ENCODE data around the gene VARS2. TPM values are rescaled to one million over a fixed set of nuclear protein-coding genes. Genes with fewer than 3 reads are reported as not detected.

The VARS2 gene
- total RNA-seq, 1 experiment from 2014 or later = 60.3 TPM

- no TSS peak for BruUV-seq (replicated peaks)
- H3K79me2 ChIP-seq (ENCODE audit: low read depth) = peaks cover 34% of the 10 kb centered on the region
- no peak overlapping the region for H3K27ac ChIP-seq
- no peaks in the 10 kb centered on the region for H3K9me2 ChIP-seq (ENCODE audit: insufficient read depth)
- intact Hi-C loops (cut with micrococcal nuclease; ENCODE audit: unreplicated experiment) = no loop called here
- POLR2A ChIA-PET (ENCODE audit: unreplicated experiment) = no interaction called here
- H3K4me3 ChIP-seq = no peak overlapping the region
- peaks cover 12% of the 10 kb centered on the region for H3K4me1 ChIP-seq (replicated peaks; ENCODE audit: insufficient read depth)
- TF ChIP-seq EZH2 (IDR thresholded peaks at IDR 0.05; ENCODE audit: low read depth) (no peak), CTCF (conservative IDR thresholded peaks at IDR 0.05) (no peak)
- H3K4me2 ChIP-seq = no peak overlapping the region
- no peaks in the 10 kb centered on the region for H3K27me3 ChIP-seq (ENCODE audit: insufficient read depth, low read depth)
- CTCF ChIA-PET = no interaction called here
- H3K9me3 ChIP-seq (ENCODE audit: insufficient read depth, low read depth) = no peaks in the 10 kb centered on the region
- H4K20me1 ChIP-seq (ENCODE audit: insufficient read depth) = peaks cover 38% of the 10 kb centered on the region
- no peak for DNase-seq
- H2AFZ ChIP-seq = no peak overlapping the region
- peaks cover 5% of the 10 kb centered on the region; the same call in 1 of the 2 replicates for H3F3A ChIP-seq (ENCODE audit: insufficient read depth, low read depth)
- H3K36me3 ChIP-seq (ENCODE audit: low read depth) = peaks cover 42% of the 10 kb centered on the region
Observed at GRCh38 chr6:30891816-30892538, 22.1 kb upstream of the VARS2 start.

GRCh38 chr6:30893001-30893591, 20.9 kb upstream of the VARS2 start:
- ChIA-PET CTCF (no interaction called here), POLR2A (ENCODE audit: unreplicated experiment) (no interaction called here)
- H3K79me2 ChIP-seq (ENCODE audit: low read depth) = peaks cover 23% of the 10 kb centered on the region
- no peaks in the 10 kb centered on the region for H3K9me2 ChIP-seq (ENCODE audit: insufficient read depth)
- H3K4me2 ChIP-seq = no peak overlapping the region
- H3K4me1 ChIP-seq (replicated peaks; ENCODE audit: insufficient read depth) = peaks cover 1% of the 10 kb centered on the region; the same call in 1 of the 2 replicates
- peaks cover 38% of the 10 kb centered on the region for H3K36me3 ChIP-seq (ENCODE audit: low read depth)
- no peak overlapping the region for H3K27ac ChIP-seq
- intact Hi-C loops (cut with micrococcal nuclease; ENCODE audit: unreplicated experiment) = no loop called here
- no peak overlapping the region for H3K4me3 ChIP-seq
- no peaks in the 10 kb centered on the region for H3K27me3 ChIP-seq (ENCODE audit: insufficient read depth, low read depth)
- no peak for DNase-seq
- H2AFZ ChIP-seq = no peak overlapping the region
- no peaks in the 10 kb centered on the region for H3K9me3 ChIP-seq (ENCODE audit: insufficient read depth, low read depth)
- BruUV-seq (replicated peaks) = no TSS peak
- peaks cover 27% of the 10 kb centered on the region for H4K20me1 ChIP-seq (ENCODE audit: insufficient read depth)
- peaks cover 9% of the 10 kb centered on the region for H3F3A ChIP-seq (ENCODE audit: insufficient read depth, low read depth)
- TF ChIP-seq EZH2 (IDR thresholded peaks at IDR 0.05; ENCODE audit: low read depth) (no peak), CTCF (conservative IDR thresholded peaks at IDR 0.05) (no peak)

- ChIA-PET CTCF (no interaction called here), POLR2A (ENCODE audit: unreplicated experiment) (no interaction called here)
Observed at GRCh38 chr6:30893666-30894065, 20.4 kb upstream of the VARS2 start.

More at GRCh38 chr6:30893666-30894065, 20.4 kb upstream of the VARS2 start:
- Histone ChIP-seq H3K36me3 (ENCODE audit: low read depth) (peaks cover 38% of the 10 kb centered on the region), H3K79me2 (ENCODE audit: low read depth) (peaks cover 17% of the 10 kb centered on the region), H3K27me3 (ENCODE audit: insufficient read depth, low read depth) (no peaks in the 10 kb centered on the region), H3K27ac (no peak overlapping the region), H2AFZ (no peak overlapping the region), H3K9me3 (ENCODE audit: insufficient read depth, low read depth) (no peaks in the 10 kb centered on the region), H3K4me1 (replicated peaks; ENCODE audit: insufficient read depth) (no peaks in the 10 kb centered on the region), H3K4me3 (no peak overlapping the region), H3K9me2 (ENCODE audit: insufficient read depth) (no peaks in the 10 kb centered on the region), H3K4me2 (no peak overlapping the region), H4K20me1 (ENCODE audit: insufficient read depth) (peaks cover 21% of the 10 kb centered on the region), H3F3A (ENCODE audit: insufficient read depth, low read depth) (peaks cover 13% of the 10 kb centered on the region)
- BruUV-seq (replicated peaks) = no TSS peak
- DNase-seq = no peak
- TF ChIP-seq CTCF (conservative IDR thresholded peaks at IDR 0.05) (no peak), EZH2 (IDR thresholded peaks at IDR 0.05; ENCODE audit: low read depth) (no peak)
- intact Hi-C loops (cut with micrococcal nuclease; ENCODE audit: unreplicated experiment) = no loop called here

Measured in PC-9 (cell line).